Psoas muscle (tissue), 8 donors: ENCODE results near the gene ATRNL1. TPM values are rescaled to one million over a fixed set of nuclear protein-coding genes. Genes with fewer than 3 reads are reported as not detected.

ENCODE experiments used
- ATAC-seq, 4 donors: fragments of 200-7000 bp; cut with Tn5 transposase; one replicate each; pipeline ENCODE4 v1.9.1; 2020; ENCODE audit warnings: moderate library complexity in 3 of 4, mild to moderate bottlenecking in 2 of 4
- DNase-seq, 2 donors: peaks; one replicate each; pipeline ENCODE4 v3.0.0-alpha.2; 2020
- H3K27ac ChIP-seq: fragments of 200-600 bp; one replicate; pipeline ENCODE4 v1.8.0; 2022
- H3K27me3 ChIP-seq, 3 donors: fragments of 200-600 bp in 1 of 3; one replicate each; pipeline versions ENCODE4 v1.6.1 to v1.8.0; 2013 to 2022; ENCODE audit warnings: low read length in 2 of 3, mild to moderate bottlenecking in 2 of 3, moderate library complexity in 1 of 3; ENCODE audit not compliant: insufficient read depth in 3 of 3
- H3K36me3 ChIP-seq, 2 donors: fragments of 200-600 bp in 1 of 2; one replicate each; pipeline versions ENCODE4 v1.6.1 to v1.8.0; 2013 to 2022; ENCODE audit warnings: low read depth in 1 of 2, mild to moderate bottlenecking in 1 of 2, moderate library complexity in 1 of 2; ENCODE audit not compliant: insufficient read depth in 1 of 2
- H3K4me1 ChIP-seq: fragments of 200-600 bp; one replicate; pipeline ENCODE4 v1.8.0; 2022
- H3K4me3 ChIP-seq: fragments of 200-600 bp; one replicate; pipeline ENCODE4 v1.8.0; 2022; ENCODE audit warnings: mild to moderate bottlenecking
- H3K9me3 ChIP-seq: fragments of 200-600 bp; one replicate; pipeline ENCODE4 v1.8.0; 2022
- WGBS, 3 donors: extraction: QIAGEN DNeasy Blood & Tissue Kit; methylation state at CpG; one replicate each; pipeline versions ENCODE4 v1.1.6 to v1.1.7; 2013; 5-methylcytosine and 5-hydroxymethylcytosine counted together
- intact Hi-C, 2 donors: fragments of 100-400 bp; cut with DNase I; formaldehyde crosslinking; loops; one replicate each; pipeline versions ENCODE4 v1.11.0 to v1.14.2; 2022
- polyA plus RNA-seq, 3 donors: library from polyadenylated mRNA; stranded (reverse); fragments of 200-250 nt; gene quantifications; one replicate each; pipeline ENCODE4 v1.2.3, GENCODE V29; 2013
- total RNA-seq, 4 donors: library from RNA; stranded (reverse); fragmentation: NEBNext Ultra II Directional in 2 of 4; extraction: Animal tissue kit (Norgen Biotek cat#: 25700) in 2 of 4; gene quantifications; one replicate each; pipeline versions ENCODE4 v1.2.1 to v1.2.4, GENCODE V29; 2021 to 2023
- TF ChIP-seq, protein P1 (sequence below): fragments of 200-600 bp; IDR thresholded peaks from one replicate; pipeline ENCODE4 v1.8.0; 2022; ENCODE audit warnings: antibody characterized with exemption
- donor health status: healthy with polysubstance abuse.
- donor health status: DM: no; HTN: no; CAD: no; lungs with moderate emphysema.
- donor health status: Bipolar disorder and iron deficiency.
- donor health status: healthy.
- donor health status: DM: yes; HTN: yes; CAD: no.
- donor health status: DM: no; HTN: no; CAD: no.
- donor health status: DM: no; HTN: no; CAD: no.
- donor health status: DM: yes; HTN: yes; CAD: no.

The ATRNL1 gene
- total and polyA plus RNA-seq, 7 donors = 0.01 to 7.1 (median 2.2) TPM

DNA sequence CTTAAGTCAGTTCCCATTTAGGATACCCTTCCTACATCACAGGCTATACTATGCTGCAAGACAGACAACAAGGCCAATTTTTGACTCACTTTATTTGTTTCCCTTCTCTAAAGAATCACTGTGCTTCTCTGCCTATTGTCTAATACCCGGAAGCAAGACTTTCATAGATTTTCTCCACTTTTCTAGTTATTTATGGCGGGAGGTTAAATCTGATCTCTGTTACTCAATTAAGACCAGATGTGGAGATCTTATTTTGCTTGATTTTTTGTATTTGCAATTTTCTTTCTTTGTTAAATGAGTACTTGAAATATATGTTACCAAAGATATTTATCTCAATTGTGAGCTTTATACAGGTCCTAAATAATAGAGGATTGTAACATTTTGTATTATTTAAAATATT is 511.5 kb downstream of the ATRNL1 start:
- intact Hi-C loops = no loop called here
- H3K4me1 ChIP-seq = no peaks in the 10 kb centered on the region
- H3K4me3 ChIP-seq = no peak overlapping the region
- H3K36me3 ChIP-seq = no peaks in the 10 kb centered on the region
- no peaks in the 10 kb centered on the region for H3K27me3 ChIP-seq
- WGBS, 3 donors = 33 to 44% (median 39%) methylated on average over 2 of the region's 2 CpGs
- DNase-seq (no peak), ATAC-seq (no peak)
- TF ChIP-seq, protein P1, sequence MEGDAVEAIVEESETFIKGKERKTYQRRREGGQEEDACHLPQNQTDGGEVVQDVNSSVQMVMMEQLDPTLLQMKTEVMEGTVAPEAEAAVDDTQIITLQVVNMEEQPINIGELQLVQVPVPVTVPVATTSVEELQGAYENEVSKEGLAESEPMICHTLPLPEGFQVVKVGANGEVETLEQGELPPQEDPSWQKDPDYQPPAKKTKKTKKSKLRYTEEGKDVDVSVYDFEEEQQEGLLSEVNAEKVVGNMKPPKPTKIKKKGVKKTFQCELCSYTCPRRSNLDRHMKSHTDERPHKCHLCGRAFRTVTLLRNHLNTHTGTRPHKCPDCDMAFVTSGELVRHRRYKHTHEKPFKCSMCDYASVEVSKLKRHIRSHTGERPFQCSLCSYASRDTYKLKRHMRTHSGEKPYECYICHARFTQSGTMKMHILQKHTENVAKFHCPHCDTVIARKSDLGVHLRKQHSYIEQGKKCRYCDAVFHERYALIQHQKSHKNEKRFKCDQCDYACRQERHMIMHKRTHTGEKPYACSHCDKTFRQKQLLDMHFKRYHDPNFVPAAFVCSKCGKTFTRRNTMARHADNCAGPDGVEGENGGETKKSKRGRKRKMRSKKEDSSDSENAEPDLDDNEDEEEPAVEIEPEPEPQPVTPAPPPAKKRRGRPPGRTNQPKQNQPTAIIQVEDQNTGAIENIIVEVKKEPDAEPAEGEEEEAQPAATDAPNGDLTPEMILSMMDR = no peak
- H3K27ac ChIP-seq = no peak overlapping the region
- H3K9me3 ChIP-seq = no peaks in the 10 kb centered on the region

DNA sequence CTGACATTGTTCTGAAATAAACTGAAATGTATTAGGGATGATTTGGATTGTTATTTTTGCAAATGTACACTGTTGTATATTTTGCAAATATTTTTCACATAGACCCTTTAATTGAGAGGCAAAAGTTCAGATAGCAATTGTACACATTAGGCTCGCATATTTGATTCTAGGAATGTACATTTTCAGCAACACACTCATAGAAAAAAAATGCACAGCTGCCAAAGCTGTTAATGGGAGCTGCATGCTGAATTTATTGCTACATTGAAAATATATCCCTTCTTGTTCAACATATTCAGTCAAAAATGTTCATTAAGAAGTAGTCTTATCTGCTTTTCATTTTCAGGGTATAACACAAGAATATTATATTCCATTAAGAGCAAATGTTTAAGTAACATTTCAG is 512.9 kb downstream of the ATRNL1 start:
- Histone ChIP-seq H3K36me3 (no peaks in the 10 kb centered on the region), H3K27ac (no peak overlapping the region), H3K4me1 (no peaks in the 10 kb centered on the region), H3K9me3 (no peaks in the 10 kb centered on the region), H3K27me3 (no peaks in the 10 kb centered on the region), H3K4me3 (no peak overlapping the region)
- DNase-seq (no peak), ATAC-seq (no peak)
- 11 to 18% (median 18%) methylated on average over 1 of the region's 1 CpG for WGBS, 3 donors
- TF ChIP-seq, protein P1 = no peak
- intact Hi-C loops = no loop called here

- Histone ChIP-seq H3K27ac (no peak overlapping the region), H3K4me1 (no peaks in the 10 kb centered on the region), H3K36me3 (no peaks in the 10 kb centered on the region), H3K27me3 (no peaks in the 10 kb centered on the region), H3K4me3 (no peak overlapping the region), H3K9me3 (no peaks in the 10 kb centered on the region)
- intact Hi-C loops = no loop called here
- 33 to 38% (median 36%) methylated on average over 4 of the region's 4 CpGs for WGBS, 3 donors
- TF ChIP-seq, protein P1 = no peak
- no peak for ATAC-seq
- no peak for DNase-seq
These were observed 513.6 kb downstream of the ATRNL1 start for GRCh38 chr10:115606741-115607140.

GRCh38 chr10:115624448-115624847 is 531.3 kb downstream of the ATRNL1 start:
- Histone ChIP-seq H3K9me3 (no peaks in the 10 kb centered on the region), H3K36me3 (no peaks in the 10 kb centered on the region), H3K27ac (no peak overlapping the region), H3K4me3 (no peak overlapping the region), H3K4me1 (no peaks in the 10 kb centered on the region), H3K27me3 (no peaks in the 10 kb centered on the region)
- DNase-seq (no peak), ATAC-seq (no peak)
- WGBS, 3 donors = 74 to 82% (median 75%) methylated on average over 4 of the region's 4 CpGs
- TF ChIP-seq, protein P1 = no peak
- intact Hi-C loops = no loop called here

DNA sequence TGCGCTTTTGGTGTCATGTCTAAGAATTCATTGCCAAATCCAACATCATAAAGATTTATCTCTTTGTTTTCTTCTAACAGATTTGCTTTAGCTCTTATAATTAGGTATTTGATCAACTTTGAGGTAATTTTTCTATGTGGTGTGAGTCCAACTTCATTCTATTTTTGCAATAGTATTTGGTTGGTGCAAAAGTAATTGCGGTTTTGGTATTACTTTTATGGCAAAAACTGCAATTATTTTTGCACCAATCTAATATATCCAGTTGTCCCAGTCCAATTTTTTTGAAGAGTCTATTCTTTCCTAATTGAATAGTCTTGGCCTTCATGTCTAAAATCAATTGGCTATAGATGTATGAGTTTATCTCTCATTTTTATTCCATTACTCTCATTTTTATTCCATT is 535.5 kb downstream of the ATRNL1 start:
- no peaks in the 10 kb centered on the region for H3K27me3 ChIP-seq
- intact Hi-C loops = no loop called here
- TF ChIP-seq, protein P1 = no peak
- DNase-seq = no peak
- H3K9me3 ChIP-seq = no peaks in the 10 kb centered on the region
- WGBS, 3 donors = 70 to 76% (median 70%) methylated on average over 2 of the region's 2 CpGs
- no peaks in the 10 kb centered on the region for H3K36me3 ChIP-seq
- ATAC-seq = no peak
- no peaks in the 10 kb centered on the region for H3K4me1 ChIP-seq
- H3K4me3 ChIP-seq = no peak overlapping the region
- H3K27ac ChIP-seq = no peak overlapping the region
